NCI-H146 (cell line): ENCODE results near the gene SRL.
"Not testable (repeated sequence)": the region's sequence is repeated elsewhere in the genome, so short reads cannot be mapped to it uniquely, and the experiment has no call there.

Source experiments
- DNase-seq: peaks from one replicate; lab custom pipeline; 2025; lab: John Stamatoyannopoulos, UW

Gene SRL

GRCh38 chr16:4226251-4227039 lies 15.4 kb downstream of the SRL start:
- DNase-seq = no peak

- DNase-seq = no peak
These were observed 16.8 kb downstream of the SRL start for GRCh38 chr16:4225075-4225474.

- no peak for DNase-seq
These were observed 21.5 kb downstream of the SRL start for GRCh38 chr16:4220358-4220757.

- no peak for DNase-seq
These were observed 23.7 kb downstream of the SRL start for GRCh38 chr16:4218202-4218601.

- peak; percentile 63 for DNase-seq
These were observed 24.4 kb downstream of the SRL start for GRCh38 chr16:4217204-4218131.

GRCh38 chr16:4216596-4216995 lies 25.3 kb downstream of the SRL start:
- no peak for DNase-seq

- DNase-seq = no peak
These were observed 26.8 kb downstream of the SRL start for GRCh38 chr16:4215106-4215505.

- DNase-seq = no peak
These were observed 27.7 kb downstream of the SRL start for GRCh38 chr16:4214215-4214621.

GRCh38 chr16:4213737-4214136 lies 28.1 kb downstream of the SRL start:
- DNase-seq = no peak

GRCh38 chr16:4212934-4213296 lies 29.0 kb downstream of the SRL start:
- no peak for DNase-seq

GRCh38 chr16:4212211-4212933 lies 29.5 kb downstream of the SRL start:
- DNase-seq = no peak

- DNase-seq = not testable (repeated sequence)
These were observed 30.3 kb downstream of the SRL start for GRCh38 chr16:4211445-4212210.

- no peak for DNase-seq
These were observed 32.2 kb downstream of the SRL start for GRCh38 chr16:4209666-4210065.

- no peak for DNase-seq
These were observed 33.5 kb downstream of the SRL start for GRCh38 chr16:4208341-4208751.

GRCh38 chr16:4207683-4208340 lies 34.1 kb downstream of the SRL start:
- DNase-seq = no peak

- no peak for DNase-seq
These were observed 34.7 kb downstream of the SRL start for GRCh38 chr16:4207229-4207628.

- DNase-seq = no peak
These were observed 35.2 kb downstream of the SRL start for GRCh38 chr16:4206680-4207079.

- DNase-seq = no peak
These were observed 35.9 kb downstream of the SRL start for GRCh38 chr16:4205971-4206370.

GRCh38 chr16:4204521-4204920 lies 37.4 kb downstream of the SRL start:
- DNase-seq = no peak

GRCh38 chr16:4203748-4204147 lies 38.1 kb downstream of the SRL start:
- peak; percentile 73 for DNase-seq
